ENCODE results near the gene CPAMD8.

GRCh38 chr19:16931306-16931705, 95.3 kb downstream of the CPAMD8 start:
- TF ChIP-seq, protein P1, sequence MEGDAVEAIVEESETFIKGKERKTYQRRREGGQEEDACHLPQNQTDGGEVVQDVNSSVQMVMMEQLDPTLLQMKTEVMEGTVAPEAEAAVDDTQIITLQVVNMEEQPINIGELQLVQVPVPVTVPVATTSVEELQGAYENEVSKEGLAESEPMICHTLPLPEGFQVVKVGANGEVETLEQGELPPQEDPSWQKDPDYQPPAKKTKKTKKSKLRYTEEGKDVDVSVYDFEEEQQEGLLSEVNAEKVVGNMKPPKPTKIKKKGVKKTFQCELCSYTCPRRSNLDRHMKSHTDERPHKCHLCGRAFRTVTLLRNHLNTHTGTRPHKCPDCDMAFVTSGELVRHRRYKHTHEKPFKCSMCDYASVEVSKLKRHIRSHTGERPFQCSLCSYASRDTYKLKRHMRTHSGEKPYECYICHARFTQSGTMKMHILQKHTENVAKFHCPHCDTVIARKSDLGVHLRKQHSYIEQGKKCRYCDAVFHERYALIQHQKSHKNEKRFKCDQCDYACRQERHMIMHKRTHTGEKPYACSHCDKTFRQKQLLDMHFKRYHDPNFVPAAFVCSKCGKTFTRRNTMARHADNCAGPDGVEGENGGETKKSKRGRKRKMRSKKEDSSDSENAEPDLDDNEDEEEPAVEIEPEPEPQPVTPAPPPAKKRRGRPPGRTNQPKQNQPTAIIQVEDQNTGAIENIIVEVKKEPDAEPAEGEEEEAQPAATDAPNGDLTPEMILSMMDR (IDR thresholded peaks at IDR 0.05) = no peak
- no peak for TF ChIP-seq POLR2A (IDR thresholded peaks at IDR 0.05)

All from adrenal gland (tissue), 5 donors.